Upper lobe of left lung (tissue), 4 donors: Measurements from ENCODE around the gene KCNN2.

ENCODE experiments used
- CTCF ChIP-seq, 6 experiments: fragments of 450-650 bp in 4 of 6; fragments of 200-600 bp in 2 of 6; sonication (generic) in 2 of 6; IDR thresholded peaks; one replicate each; pipeline ENCODE4 v1.5.1; 2016 to 2019; ENCODE audit warnings: antibody characterized with exemption in 6 of 6
- EP300 ChIP-seq, 4 donors: sonication (generic); formaldehyde crosslinking; IDR thresholded peaks; one replicate each; pipeline ENCODE4 v1.5.1; 2017; ENCODE audit warnings: antibody characterized with exemption in 4 of 4, control low read depth in 2 of 4
- POLR2A ChIP-seq, 4 donors: fragments of 450-650 bp; IDR thresholded peaks; one replicate each; pipeline ENCODE4 v1.5.1; 2016 to 2017; ENCODE audit warnings: antibody characterized with exemption in 4 of 4, mild to moderate bottlenecking in 2 of 4
- POLR2AphosphoS5 ChIP-seq, 2 donors: sonication (generic); formaldehyde crosslinking; IDR thresholded peaks; one replicate each; pipeline ENCODE4 v1.5.1; 2017; ENCODE audit warnings: antibody characterized with exemption in 2 of 2

- no peak for TF ChIP-seq CTCF (IDR thresholded peaks at IDR 0.05)
- no peak for TF ChIP-seq POLR2AphosphoS5 (IDR thresholded peaks at IDR 0.05)
- TF ChIP-seq POLR2A (IDR thresholded peaks at IDR 0.05): no peak
- TF ChIP-seq EP300 (IDR thresholded peaks at IDR 0.05): no peak
Observed at GRCh38 chr5:114363837-114364236, 2.0 kb downstream of the KCNN2 start.
